ENCODE results near the gene PDS5B. TPM values are rescaled to one million over a fixed set of nuclear protein-coding genes. Genes with fewer than 3 reads are reported as not detected.

Gene PDS5B
- total RNA-seq, 2 donors from 2014 or later, result 46.9 to 57.1 TPM

GRCh38 chr13:32590266-32590665 lies 4.0 kb downstream of the PDS5B start:
- no peak overlapping the region for H3K4me3 Mint-ChIP-seq
- no peak for TF ChIP-seq CTCF (conservative IDR thresholded peaks at IDR 0.05)
- H3K27me3 ChIP-seq (ENCODE audit: control insufficient read depth, insufficient read depth, low read length, poor library complexity, severe bottlenecking), result no peaks in the 10 kb centered on the region
- peaks cover 6% of the 10 kb centered on the region for H3K27me3 Mint-ChIP-seq (ENCODE audit: insufficient read depth)
- no peak overlapping the region for H3K9ac ChIP-seq (ENCODE audit: extremely low read depth, low read length, poor library complexity, severe bottlenecking)
- H3K4me3 ChIP-seq (ENCODE audit: low read length), result no peak overlapping the region
- DNase-seq, result no peak
- no peaks in the 10 kb centered on the region for H3K9me3 Mint-ChIP-seq
- H3K4me1 ChIP-seq (ENCODE audit: control insufficient read depth, insufficient read depth, low read length), result peaks cover 5% of the 10 kb centered on the region
- no peak overlapping the region for H3K27ac Mint-ChIP-seq
- no peak overlapping the region for H3K27ac ChIP-seq (ENCODE audit: low read depth, low read length)
- H3K4me1 Mint-ChIP-seq, result peaks cover 30% of the 10 kb centered on the region
- no peaks in the 10 kb centered on the region for H3K9me3 ChIP-seq (ENCODE audit: control insufficient read depth, low read length)
- H3K36me3 Mint-ChIP-seq (ENCODE audit: low read depth), result no peaks in the 10 kb centered on the region
- H3K36me3 ChIP-seq (ENCODE audit: control insufficient read depth, insufficient read depth, low read length), result no peaks in the 10 kb centered on the region
- 86% methylated on average over 2 of the region's 2 CpGs; no CpG with 5 or more reads in 1 of the 2 experiments for WGBS, 2 experiments (ENCODE audit: insufficient coverage in 1 of 2, insufficient read length in 1 of 2)

- no peak overlapping the region for H3K27ac Mint-ChIP-seq
- H3K4me1 Mint-ChIP-seq, result peaks cover 30% of the 10 kb centered on the region
- H3K36me3 Mint-ChIP-seq (ENCODE audit: low read depth), result no peaks in the 10 kb centered on the region
- Histone ChIP-seq H3K4me3 (ENCODE audit: low read length) (no peak overlapping the region), H3K27ac (ENCODE audit: low read depth, low read length) (no peak overlapping the region), H3K9ac (ENCODE audit: extremely low read depth, low read length, poor library complexity, severe bottlenecking) (no peak overlapping the region), H3K27me3 (ENCODE audit: control insufficient read depth, insufficient read depth, low read length, poor library complexity, severe bottlenecking) (no peaks in the 10 kb centered on the region), H3K9me3 (ENCODE audit: control insufficient read depth, low read length) (no peaks in the 10 kb centered on the region), H3K4me1 (ENCODE audit: control insufficient read depth, insufficient read depth, low read length) (peaks cover 5% of the 10 kb centered on the region), H3K36me3 (ENCODE audit: control insufficient read depth, insufficient read depth, low read length) (no peaks in the 10 kb centered on the region)
- H3K9me3 Mint-ChIP-seq, result peaks cover 1% of the 10 kb centered on the region
- no peak overlapping the region for H3K4me3 Mint-ChIP-seq
- no peaks in the 10 kb centered on the region for H3K27me3 Mint-ChIP-seq (ENCODE audit: insufficient read depth)
- TF ChIP-seq CTCF (conservative IDR thresholded peaks at IDR 0.05), result no peak
- WGBS, 2 experiments (ENCODE audit: insufficient coverage in 1 of 2, insufficient read length in 1 of 2), result 93 to 94% methylated on average over 6 to 8 of the region's 8 CpGs
- DNase-seq, result no peak
These were observed 5.8 kb downstream of the PDS5B start for GRCh38 chr13:32592082-32592481.

DNA sequence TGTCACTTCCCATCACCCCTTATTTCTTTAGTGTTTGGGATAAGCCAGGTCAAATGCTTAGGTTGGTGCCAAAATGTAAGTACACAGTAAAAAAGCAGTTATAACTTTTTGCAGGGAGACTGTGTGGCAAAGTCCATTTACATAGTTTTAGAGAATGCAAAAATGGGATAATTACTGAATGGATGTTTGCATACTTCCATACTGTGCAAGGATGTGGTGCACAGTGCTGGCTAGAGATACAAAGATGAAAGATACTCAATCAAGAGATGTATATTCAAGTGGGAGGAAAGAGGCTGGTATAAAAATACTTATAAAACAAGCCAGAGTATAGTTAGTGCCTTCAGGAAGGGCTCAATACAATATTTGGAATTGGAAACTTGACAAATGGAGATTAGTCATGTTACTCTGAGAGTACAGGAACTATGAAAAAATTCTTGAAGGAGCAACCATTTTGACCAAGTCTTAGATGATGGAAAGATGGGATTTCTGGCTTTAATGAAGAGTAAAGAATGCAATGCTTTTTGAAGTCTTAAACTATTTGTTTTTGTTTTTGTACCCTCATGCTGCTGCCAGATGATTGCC lies 8.0 kb downstream of the PDS5B start:
- no peak for TF ChIP-seq CTCF (conservative IDR thresholded peaks at IDR 0.05)
- DNase-seq, result no peak
- Mint-ChIP-seq H3K36me3 (ENCODE audit: low read depth) (no peaks in the 10 kb centered on the region), H3K27ac (no peak overlapping the region), H3K4me1 (peaks cover 15% of the 10 kb centered on the region), H3K4me3 (no peak overlapping the region), H3K27me3 (ENCODE audit: insufficient read depth) (no peaks in the 10 kb centered on the region), H3K9me3 (peaks cover 4% of the 10 kb centered on the region)
- H3K4me3 ChIP-seq (ENCODE audit: low read length), result no peak overlapping the region
- peaks cover 5% of the 10 kb centered on the region for H3K4me1 ChIP-seq (ENCODE audit: control insufficient read depth, insufficient read depth, low read length)
- H3K36me3 ChIP-seq (ENCODE audit: control insufficient read depth, insufficient read depth, low read length), result no peaks in the 10 kb centered on the region
- peaks cover 10% of the 10 kb centered on the region for H3K9me3 ChIP-seq (ENCODE audit: control insufficient read depth, low read length)
- H3K9ac ChIP-seq (ENCODE audit: extremely low read depth, low read length, poor library complexity, severe bottlenecking), result no peak overlapping the region
- H3K27me3 ChIP-seq (ENCODE audit: control insufficient read depth, insufficient read depth, low read length, poor library complexity, severe bottlenecking), result no peaks in the 10 kb centered on the region
- H3K27ac ChIP-seq (ENCODE audit: low read depth, low read length), result no peak overlapping the region

Data from endodermal cell (in vitro differentiated cells).